ES-I3 (cell line): ENCODE results near the gene TFB1M.

Experiments
- H3K36me3 ChIP-seq: 2 replicates; pipeline ENCODE4 v1.6.1; 2013; ENCODE audit warnings: mild to moderate bottlenecking, low read length, control low read depth, moderate library complexity; ENCODE audit not compliant: insufficient read depth
- H3K4me1 ChIP-seq: 2 replicates; pipeline ENCODE4 v1.6.1; 2013; ENCODE audit warnings: mild to moderate bottlenecking, control low read depth, low read length; ENCODE audit not compliant: insufficient read depth
- H3K9ac ChIP-seq: 2 replicates; pipeline ENCODE4 v1.6.1; 2013; ENCODE audit warnings: low read depth, mild to moderate bottlenecking, low read length, moderate library complexity
- H3K9me3 ChIP-seq: 2 replicates; pipeline ENCODE4 v1.6.1; 2013; ENCODE audit warnings: mild to moderate bottlenecking, low read length, moderate library complexity; ENCODE audit not compliant: control insufficient read depth, insufficient read depth

The TFB1M gene

DNA sequence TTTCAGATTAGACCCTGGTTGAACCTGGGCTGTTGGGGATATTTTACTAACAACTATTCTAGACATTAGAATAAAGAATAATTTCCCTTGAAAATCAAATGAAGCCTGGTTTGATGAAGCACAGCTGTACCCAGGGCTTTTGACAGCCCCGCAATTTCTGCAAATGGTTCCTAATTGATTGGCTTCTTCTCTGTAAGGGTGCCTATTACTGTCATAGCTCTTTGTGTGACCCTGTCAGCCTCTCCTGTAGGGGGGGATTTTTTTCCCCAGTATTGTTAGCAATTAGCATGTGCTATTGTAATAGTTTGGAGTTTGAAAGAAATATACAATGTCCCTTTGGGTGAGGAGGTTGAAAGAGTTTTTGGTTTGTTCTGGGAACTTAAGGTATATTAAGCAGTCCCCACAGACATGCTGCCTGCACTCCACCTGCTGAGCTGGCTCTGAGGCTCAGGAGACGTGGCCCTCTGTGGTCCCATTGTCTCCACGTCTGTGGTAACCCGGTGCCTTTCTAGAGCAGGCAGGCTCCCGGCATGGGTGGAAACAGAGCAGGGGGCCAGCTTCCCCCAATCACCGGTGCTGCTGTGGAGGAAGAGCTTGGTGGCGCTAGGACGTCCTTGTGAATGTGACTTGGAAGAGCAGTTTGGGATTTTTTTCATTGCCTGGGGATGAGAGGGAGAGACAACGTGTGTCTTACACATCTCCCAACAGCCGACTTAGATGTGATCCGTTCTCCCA lies 97.8 kb downstream of the TFB1M start:
- Histone ChIP-seq H3K4me1 (no peaks in the 10 kb centered on the region), H3K9me3 (peaks cover 4% of the 10 kb centered on the region; the same call in 1 of the 2 replicates), H3K36me3 (no peaks in the 10 kb centered on the region), H3K9ac (no peak overlapping the region)

DNA sequence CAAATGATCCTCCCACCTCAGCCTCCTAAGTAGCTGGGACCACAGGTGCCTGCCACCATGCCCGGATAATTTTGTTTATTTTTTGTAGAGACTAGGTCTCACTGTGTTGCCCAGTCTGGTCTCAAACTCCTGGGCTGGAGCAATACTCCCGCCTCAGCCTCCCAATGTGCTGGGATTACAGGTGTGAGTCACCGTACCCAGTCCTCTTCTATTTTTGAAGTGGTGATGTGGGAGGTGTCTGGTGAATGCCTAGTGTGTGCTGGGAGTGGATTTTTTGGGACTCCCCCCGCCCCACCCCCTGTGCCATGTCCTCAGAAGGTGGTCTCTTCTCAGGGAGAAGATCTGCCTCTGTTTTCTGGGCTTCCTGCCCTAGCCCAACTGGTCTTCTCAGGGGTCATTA lies 98.4 kb downstream of the TFB1M start:
- H3K9ac ChIP-seq = no peak overlapping the region
- H3K36me3 ChIP-seq = no peaks in the 10 kb centered on the region
- peaks cover 4% of the 10 kb centered on the region; the same call in 1 of the 2 replicates for H3K9me3 ChIP-seq
- no peaks in the 10 kb centered on the region for H3K4me1 ChIP-seq

DNA sequence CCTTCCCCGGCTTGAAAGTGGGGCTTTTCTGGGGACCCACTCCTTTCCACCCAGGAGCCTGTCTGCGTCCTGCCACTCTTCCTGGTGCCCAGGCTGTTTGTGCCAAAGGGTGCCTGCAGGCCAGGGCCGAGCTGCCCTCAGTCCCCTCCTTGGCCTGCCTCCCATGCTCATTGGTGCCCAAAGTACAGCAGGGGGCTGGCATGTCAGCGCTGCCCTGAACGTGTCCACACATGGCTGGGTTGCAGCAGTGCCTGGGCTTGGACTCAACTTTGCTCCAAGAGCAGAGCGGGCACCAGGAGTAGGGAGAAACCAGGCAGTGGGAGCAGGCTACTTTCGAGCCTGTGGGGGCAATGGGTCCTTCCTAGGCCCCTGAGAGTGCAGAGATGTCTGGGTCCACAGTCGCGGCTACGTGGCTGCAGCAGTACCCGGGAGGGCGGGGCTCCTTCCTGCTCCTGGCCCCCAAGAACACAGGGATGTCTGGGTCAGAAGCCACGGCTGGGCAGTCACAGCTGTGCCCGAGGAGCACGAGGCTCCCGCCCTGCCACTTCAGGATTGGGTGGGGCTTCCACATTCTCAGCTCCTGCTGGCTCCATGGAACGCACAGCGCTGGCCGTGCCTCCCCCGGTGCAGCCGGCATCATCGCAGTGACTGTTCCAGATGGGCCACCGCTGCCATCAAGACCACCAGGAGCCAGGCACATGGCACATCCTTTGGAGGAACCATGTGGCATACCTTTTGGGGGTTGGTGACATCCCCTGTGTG lies 100.5 kb downstream of the TFB1M start:
- H3K4me1 ChIP-seq = no peaks in the 10 kb centered on the region
- no peaks in the 10 kb centered on the region for H3K36me3 ChIP-seq
- peaks cover 4% of the 10 kb centered on the region; the same call in 1 of the 2 replicates for H3K9me3 ChIP-seq
- no peak overlapping the region for H3K9ac ChIP-seq

DNA sequence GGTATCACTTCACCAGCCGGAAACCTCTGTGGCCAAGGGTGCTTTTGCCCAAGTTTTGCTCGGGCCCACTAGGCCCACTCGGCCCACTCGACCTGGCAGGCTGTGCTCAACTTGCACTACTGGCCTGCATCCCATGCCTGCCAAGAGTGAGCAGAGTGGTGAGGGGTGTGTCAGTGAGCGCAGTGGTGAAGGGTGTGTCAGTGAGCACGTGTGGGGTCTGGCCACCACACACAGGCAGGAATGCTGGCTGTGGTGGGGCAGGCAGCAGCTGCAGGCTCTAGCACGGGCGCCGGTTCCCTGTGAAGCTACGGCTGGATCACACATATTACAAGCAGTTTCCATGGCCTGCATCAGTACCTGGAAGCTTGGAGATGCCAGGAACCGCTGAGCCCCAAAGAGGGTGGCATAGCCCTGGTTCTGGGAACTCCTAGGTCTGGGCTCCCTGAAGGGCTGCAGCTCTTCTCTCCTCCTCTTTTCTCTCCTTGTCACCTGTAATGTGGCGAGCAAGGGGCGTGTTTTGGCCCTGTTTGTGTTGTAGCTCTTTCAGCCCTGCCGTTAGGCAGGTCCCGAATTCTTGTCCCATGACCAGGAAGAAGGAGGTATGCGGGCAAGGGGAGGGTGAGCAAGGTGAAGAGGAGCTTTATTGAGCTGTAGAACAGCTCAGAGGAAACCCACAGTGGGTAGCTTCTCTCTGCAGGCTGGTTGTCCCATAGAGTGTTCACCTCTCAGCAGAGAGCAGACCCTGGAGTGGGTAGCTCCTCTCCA lies 101.5 kb downstream of the TFB1M start:
- Histone ChIP-seq H3K36me3 (no peaks in the 10 kb centered on the region), H3K4me1 (no peaks in the 10 kb centered on the region), H3K9ac (no peak overlapping the region), H3K9me3 (peaks cover 4% of the 10 kb centered on the region; the same call in 1 of the 2 replicates)

DNA sequence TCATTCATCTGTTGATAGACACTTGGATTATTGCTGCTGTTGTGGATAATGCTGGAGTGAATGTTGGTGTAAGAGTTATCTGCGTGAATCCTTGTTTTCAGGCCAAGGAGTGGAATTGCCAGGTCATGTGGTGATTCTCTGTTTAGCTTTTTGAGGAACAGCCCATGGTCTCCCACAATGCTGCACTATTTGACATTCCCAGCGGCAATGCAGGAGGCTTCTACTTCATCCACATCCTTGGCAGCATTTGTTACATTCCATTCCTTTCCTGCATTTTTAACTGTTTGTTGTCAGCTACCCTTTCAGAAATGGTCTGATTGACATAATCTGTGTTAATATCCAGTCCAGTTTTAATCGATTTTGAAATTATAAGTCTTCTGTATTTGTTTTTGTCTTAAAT lies 102.2 kb downstream of the TFB1M start:
- H3K9me3 ChIP-seq = peaks cover 4% of the 10 kb centered on the region; the same call in 1 of the 2 replicates
- no peaks in the 10 kb centered on the region for H3K36me3 ChIP-seq
- no peak overlapping the region for H3K9ac ChIP-seq
- H3K4me1 ChIP-seq = no peaks in the 10 kb centered on the region

DNA sequence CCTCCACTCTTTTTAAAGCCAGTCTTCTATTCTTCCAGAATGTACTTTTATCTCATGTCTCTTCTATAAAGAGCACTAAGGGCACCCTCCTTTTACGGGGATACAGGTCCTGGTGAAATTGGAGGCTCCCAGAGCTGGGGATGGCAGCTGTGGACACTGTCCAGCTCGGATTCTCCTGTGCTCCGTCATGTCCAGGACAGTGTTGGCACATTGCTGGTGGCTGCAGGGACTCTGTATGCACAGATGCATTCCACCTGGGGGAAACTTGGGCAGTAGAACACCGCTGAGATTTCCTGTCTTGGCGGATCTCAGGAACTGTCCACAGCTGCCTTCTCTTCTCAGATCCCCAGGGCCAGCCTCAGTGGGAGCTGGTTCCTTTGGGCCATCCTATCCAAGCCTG lies 107.1 kb downstream of the TFB1M start:
- H3K4me1 ChIP-seq = no peaks in the 10 kb centered on the region
- H3K36me3 ChIP-seq = no peaks in the 10 kb centered on the region
- 0 out of 2 replicates have a peak, but pooled peaks cover 4% of the 10 kb centered on the region for H3K9me3 ChIP-seq
- H3K9ac ChIP-seq = no peak overlapping the region
